HG02852 (cell line): Measurements from ENCODE around the gene MSRB3.

ENCODE experiments used
- ATAC-seq: cut with Tn5 transposase; IDR thresholded peaks from one replicate; pipeline ENCODE4 v1.9.1; 2021; ENCODE audit warnings: mild to moderate bottlenecking, moderate library complexity; ENCODE audit not compliant: unreplicated experiment

Gene MSRB3

GRCh38 chr12:65384240-65384639 lies 105.8 kb downstream of the MSRB3 start:
- ATAC-seq, result no peak

DNA sequence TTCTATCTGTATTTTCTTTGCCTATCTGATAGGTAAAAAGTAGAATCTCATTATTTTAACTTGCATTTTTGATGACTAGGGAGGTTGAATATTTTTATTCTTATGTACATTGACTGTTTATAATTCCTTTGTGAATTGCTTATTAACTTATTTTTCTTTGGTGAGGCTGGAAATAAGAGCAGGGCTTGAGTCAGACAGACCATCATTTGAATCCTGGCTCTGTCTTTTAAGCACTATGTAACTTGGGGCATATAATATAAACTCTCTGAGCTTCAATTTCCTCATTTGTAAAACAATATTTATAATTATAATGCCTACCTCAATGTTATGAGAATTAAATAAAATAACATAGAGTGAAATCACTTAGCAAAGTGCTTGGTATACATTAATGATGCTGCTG lies 108.9 kb downstream of the MSRB3 start:
- no peak for ATAC-seq

- ATAC-seq, result no peak
Measured at GRCh38 chr12:65389436-65389835, 111.0 kb downstream of the MSRB3 start.

GRCh38 chr12:65391711-65392110 lies 113.2 kb downstream of the MSRB3 start:
- ATAC-seq, result no peak

DNA sequence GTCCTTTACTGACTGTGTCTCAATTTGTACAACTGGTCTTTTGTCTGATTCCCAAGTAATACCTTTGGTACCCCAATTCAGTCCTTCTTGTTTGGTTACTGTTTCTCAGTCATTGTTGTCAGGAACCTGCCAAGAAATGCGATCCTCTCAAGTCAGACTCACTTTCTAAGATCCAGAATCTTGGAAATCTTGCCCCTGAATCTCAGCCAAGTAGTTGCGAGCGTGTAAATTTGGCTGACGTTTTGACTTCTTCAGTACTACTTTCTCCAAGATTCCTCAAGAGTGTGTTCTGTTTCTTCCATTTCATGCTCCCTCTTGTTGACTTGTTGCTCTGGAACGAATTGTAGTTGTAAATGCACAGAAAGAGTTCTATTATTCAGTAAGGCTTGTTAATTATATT lies 114.0 kb downstream of the MSRB3 start:
- no peak for ATAC-seq

GRCh38 chr12:65403188-65403587 lies 124.7 kb downstream of the MSRB3 start:
- ATAC-seq, result no peak

DNA sequence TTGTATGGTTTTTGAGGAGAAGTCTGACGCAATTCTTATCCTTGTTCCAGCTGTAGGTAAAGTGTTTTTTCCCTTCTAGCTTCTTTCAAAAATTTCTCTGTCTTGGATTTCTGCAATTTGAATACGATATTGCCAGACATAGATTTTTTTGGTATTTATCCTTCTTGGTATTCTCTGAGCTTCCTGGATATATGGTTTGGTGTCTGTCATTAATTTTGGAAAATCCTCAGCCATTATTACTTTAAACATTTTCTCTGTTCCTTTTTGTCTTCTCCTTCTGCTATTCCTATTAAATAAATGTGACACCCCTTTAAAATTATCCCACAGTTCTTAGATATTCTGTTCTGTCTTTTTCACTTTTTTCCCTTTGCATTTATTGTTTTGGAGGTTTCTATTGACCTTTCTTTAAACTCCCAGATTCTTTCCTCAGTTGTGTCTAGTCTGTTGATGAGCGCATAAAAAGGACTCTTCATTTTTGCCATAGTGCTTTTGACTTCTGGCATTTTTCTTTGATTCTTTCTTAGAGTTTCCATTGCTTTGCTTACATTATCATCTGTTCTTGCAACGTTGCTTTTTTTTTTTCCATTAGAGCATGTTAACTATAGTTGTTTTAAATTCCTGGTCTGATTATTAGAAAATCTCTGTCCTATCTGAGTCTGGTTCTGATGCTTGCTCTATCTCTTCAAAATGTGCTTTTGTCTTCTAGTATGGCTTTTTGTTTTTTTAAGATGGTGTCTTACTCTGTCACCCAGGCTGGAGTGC lies 129.1 kb downstream of the MSRB3 start:
- ATAC-seq, result no peak

DNA sequence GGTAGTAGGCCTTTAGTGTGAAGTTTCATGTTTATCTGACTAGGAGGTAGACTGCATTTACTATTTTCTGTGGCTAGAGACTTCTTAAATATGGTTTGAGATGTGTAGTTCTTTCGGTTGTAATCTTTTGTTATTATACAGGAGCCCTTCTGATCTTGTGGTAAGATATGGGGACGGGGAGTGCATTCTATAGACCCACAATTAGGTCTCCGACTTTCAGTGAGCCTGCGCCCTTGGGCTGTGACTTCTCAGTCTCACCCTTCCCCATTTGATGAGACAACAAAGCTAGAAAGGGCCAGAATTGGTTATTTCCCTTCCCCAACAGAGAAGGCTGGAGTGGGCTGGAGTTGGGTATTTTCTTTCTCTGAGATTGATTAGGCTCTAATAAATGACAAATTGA lies 130.0 kb downstream of the MSRB3 start:
- ATAC-seq, result no peak

DNA sequence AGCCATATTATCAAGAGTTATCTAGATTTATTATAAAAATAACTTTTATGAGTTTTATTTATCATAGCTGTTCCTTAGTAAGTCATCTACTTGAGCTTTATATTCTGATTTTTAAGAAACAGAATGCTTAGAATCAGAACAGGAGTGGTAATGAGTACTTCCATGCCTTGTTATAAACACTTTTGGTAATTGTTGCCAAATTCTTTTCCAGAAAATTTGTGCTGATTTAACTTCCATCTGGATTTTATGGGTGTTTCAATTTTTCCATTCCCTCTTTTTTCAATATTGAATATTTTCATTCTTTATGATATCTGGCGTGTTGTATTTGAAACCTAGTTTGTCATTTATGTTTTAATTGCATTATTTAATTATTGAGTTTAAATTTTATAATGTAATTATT lies 131.2 kb downstream of the MSRB3 start:
- ATAC-seq, result no peak

- ATAC-seq, result no peak
Measured at GRCh38 chr12:65411171-65411570, 132.7 kb downstream of the MSRB3 start.

GRCh38 chr12:65414526-65414925 lies 136.0 kb downstream of the MSRB3 start:
- ATAC-seq, result no peak

GRCh38 chr12:65415826-65416225 lies 137.3 kb downstream of the MSRB3 start:
- no peak for ATAC-seq

DNA sequence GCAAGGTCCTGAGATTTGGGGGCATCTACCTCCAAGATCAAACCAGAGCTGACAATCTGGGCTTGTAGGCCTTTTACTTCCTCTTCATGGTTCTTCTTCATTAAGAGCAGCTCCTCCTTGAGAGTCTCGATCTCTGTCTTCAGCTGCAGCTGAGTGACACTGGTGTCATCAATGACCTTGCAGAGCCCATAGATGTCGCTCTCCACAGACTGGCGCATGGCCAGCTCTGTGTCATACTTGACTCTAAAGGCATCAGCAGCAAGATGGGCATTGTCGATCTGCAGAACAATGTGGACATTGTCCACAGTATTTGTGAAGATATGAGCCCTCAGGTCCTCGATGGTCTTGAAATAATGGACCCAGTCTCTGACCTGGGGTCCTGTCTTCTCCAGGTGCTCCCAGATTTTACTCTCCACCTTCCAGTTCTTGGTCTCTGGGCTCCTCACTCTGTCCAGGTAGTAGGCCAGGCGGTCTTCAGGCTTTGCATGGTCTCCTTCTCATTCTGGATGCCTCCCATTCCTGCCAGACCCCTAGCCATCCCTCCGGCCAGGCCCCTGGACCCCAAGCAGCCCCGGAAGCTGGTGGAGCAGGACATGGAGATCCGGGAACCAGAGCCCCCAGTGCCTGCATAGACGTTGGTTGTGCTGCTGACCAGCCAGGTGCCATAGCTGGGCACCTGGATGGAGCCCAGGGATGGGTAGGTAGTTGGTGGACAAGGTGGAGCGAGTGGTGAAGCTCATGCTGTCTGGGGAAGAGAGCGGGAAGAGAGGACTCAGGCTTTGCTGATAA lies 141.0 kb downstream of the MSRB3 start:
- no peak for ATAC-seq

DNA sequence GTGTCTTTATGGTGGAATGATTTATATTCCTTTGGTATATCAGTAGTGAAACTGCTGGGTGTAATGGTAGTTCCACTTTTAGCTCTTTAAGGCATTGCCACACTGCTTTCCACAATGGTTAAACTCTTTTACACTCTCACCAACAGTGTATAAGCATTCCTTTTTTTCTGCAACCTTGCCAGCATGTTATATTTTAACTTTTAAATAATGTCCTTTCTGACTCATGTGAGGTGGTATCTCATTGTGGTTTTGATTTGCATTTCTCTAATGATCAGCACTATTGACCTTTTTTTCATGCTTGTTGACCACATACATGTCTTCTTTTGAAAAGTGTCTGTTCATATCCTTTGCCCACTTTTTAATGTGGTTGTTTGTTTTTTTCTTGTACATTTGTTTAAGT lies 142.5 kb downstream of the MSRB3 start:
- no peak for ATAC-seq

DNA sequence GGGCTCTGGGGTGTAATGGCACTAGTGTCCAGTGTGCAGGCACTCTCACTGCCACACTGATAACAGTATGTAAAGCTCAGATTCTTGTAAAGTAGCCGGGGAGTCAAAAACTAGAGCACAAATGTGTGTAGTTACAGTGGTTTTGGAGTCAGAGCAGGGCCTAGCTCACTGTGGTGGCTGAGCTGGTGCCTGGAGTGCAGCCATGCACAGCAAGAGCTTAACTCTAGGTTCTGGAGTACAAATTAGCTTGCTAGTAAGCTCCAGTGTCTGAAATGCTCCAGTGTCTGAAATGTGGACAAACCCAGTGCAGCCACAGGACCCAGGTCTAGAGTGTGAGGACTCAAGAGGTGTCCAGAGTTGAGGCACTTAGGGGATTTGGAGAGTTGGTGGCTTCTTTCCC lies 149.2 kb downstream of the MSRB3 start:
- no peak for ATAC-seq

DNA sequence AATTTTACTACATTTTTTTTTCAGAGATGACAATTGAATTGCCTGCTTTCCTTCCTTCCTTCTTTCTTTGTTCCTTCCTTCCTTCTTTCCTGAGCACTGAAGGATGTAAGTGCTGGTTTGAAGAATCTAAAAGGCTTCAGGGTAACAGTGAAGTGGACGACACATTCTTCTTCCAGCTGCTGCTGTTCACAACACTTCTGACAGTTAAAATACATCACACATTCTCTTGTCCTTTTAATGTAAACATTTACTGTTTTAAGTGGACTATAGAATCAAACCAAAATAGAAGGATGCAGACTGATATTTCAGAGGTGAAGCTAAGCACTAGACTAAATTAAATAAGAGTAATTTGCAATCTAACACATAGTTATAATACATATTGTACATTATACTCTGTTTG lies 151.5 kb downstream of the MSRB3 start:
- no peak for ATAC-seq

DNA sequence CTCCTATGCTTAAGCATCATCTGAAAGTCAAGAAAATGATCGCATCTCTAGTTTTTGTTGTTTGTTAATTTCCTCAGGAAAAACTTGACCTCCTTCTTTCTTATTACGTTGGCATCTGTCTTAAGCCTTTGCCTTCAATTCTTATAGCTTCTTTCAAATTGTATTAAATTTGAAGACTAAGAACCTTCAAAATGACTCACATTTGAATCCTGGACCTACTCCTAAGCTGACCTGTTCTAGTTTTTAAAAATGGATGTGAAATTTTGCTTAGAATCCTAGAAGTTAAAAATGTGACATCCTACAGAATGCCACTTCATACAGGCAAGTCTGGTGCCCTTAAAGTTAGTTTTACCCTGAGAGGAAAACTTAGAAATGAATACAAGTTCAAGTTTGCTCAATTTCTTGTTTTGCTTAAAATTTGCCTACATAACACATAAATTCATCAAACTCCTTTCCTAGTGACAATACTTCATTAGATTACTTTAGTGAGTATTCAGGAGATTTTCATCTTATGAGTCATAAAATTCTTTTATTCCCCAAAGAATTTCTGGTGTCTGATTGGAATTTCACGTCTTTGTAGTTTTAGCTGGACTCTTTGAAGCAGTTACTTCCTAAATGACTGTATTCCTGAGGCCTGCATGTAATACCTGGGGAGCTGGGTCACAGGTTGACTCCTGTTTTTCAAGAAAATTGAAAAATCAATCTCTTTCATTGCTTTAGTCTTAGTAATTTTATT lies 152.3 kb downstream of the MSRB3 start:
- no peak for ATAC-seq

GRCh38 chr12:65432114-65432513 lies 153.6 kb downstream of the MSRB3 start:
- ATAC-seq, result no peak

DNA sequence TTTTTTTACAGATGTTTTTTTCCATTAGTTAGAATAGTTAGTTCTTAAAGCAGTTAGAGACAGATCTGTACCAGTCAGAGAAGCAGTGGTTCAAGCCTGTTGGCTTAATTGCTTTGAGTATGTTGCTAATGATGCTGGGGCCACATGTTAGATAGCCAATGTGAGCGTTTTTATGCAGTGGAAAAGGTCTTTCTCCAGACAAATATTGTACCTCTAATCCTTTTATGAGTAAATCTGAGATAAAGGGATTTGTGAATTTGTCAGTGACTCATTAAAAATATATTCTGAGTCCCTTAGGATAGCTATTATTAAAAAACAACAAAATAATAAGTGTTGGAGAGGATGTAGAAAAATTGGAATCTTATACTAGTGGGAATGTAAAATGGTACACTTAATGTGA lies 154.2 kb downstream of the MSRB3 start:
- ATAC-seq, result no peak

DNA sequence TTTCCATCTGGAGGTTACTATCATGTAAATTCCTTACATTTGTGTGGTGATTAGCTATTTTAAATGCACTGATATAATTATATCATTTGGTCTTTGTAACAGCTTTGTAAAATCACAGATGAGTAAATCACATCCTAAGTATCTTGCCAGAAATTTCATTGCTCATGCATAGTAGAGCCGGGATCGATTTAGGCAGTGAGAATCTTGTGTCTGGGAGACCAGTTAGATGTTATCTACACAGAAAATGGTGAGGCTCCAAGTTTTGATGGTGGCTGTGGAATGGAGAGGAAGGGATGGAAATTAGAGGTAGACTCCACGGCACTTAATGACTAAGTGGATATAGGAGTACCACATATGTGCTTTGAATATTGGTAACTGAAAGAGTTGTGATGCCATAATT lies 156.3 kb downstream of the MSRB3 start:
- no peak for ATAC-seq

DNA sequence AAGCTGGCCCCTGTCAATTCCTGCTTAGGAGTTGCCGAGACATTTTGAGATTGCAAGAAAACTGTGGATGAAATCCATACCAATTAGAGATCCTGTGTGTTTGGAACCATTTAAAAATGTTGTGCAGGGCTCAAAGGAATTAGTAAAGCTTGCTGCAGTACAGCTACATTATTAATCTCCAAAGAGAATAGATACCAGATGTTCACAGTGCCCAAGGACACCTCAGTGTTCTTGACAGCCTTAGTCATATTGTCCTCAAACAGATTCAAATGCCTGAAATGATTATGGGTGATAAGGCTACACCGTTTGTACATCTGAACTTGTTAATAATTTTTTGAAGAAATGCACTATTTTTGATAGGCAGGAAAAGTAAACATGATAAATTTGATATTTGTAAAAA lies 164.6 kb downstream of the MSRB3 start:
- no peak for ATAC-seq

DNA sequence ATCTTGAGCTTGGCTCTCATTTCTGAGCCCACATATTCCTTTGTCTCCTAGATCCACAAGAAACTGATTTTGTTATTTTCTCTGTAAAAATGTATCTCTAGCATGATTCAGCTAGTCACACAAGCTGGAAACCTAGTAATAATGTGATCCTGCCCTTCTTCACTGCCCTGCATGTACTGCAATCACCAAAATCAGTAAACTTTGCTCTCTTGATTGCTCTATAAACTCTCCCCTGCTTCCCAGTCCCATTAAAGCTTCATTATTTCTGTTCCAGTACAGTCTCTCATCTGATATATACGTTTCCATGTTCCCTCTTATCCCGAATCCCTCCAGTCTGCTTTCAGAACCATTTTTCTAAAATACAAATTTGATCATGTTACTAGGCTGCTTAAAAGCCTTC lies 166.5 kb downstream of the MSRB3 start:
- no peak for ATAC-seq
